HEK293T (cell line): ENCODE measurements around the gene GYG2.

Source experiments
- ARNT ChIP-seq: fragments of 450-650 bp; IDR thresholded peaks from 2 replicates; pipeline ENCODE4 v1.6.1; 2017; ENCODE audit warnings: mild to moderate bottlenecking
- FOXA1 ChIP-seq: fragments of 450-650 bp; IDR thresholded peaks from 2 replicates; pipeline ENCODE4 v1.6.1; 2016; ENCODE audit warnings: mild to moderate bottlenecking
- L3MBTL2 ChIP-seq: fragments of 450-650 bp; conservative IDR thresholded peaks from 2 replicates; pipeline ENCODE4 v1.6.1; 2016; ENCODE audit warnings: mild to moderate bottlenecking
- NFRKB ChIP-seq: fragments of 450-650 bp; IDR thresholded peaks from 2 replicates; pipeline ENCODE4 v1.6.1; 2016; ENCODE audit warnings: mild to moderate bottlenecking, moderate library complexity
- SP1 ChIP-seq: fragments of 450-650 bp; IDR thresholded peaks from 2 replicates; pipeline ENCODE4 v1.6.1; 2017
- SUZ12 ChIP-seq: fragments of 450-650 bp; IDR thresholded peaks from 2 replicates; pipeline ENCODE4 v1.6.1; 2016; ENCODE audit warnings: mild to moderate bottlenecking
- ZNF384 ChIP-seq: fragments of 450-650 bp; IDR thresholded peaks from 2 replicates; pipeline ENCODE4 v1.6.1; 2016

- TF ChIP-seq NFRKB = no peak
- no peak for TF ChIP-seq SP1
- TF ChIP-seq ZNF384 = no peak
- TF ChIP-seq ARNT = no peak
- no peak for TF ChIP-seq FOXA1
- no peak for TF ChIP-seq SUZ12
- TF ChIP-seq L3MBTL2 = no peak
Measured at GRCh38 chrX:2897311-2897689, 68.6 kb downstream of the GYG2 start.
